GM21619 (cell line): ENCODE results near the gene GPC3.
A peak's percentile ranks its signal among the peaks of the same experiment; 100 is the strongest.

ENCODE experiments used
- ATAC-seq: cut with Tn5 transposase; IDR thresholded peaks from one replicate; pipeline ENCODE4 v1.9.1; 2021; ENCODE audit not compliant: unreplicated experiment

The GPC3 gene

DNA sequence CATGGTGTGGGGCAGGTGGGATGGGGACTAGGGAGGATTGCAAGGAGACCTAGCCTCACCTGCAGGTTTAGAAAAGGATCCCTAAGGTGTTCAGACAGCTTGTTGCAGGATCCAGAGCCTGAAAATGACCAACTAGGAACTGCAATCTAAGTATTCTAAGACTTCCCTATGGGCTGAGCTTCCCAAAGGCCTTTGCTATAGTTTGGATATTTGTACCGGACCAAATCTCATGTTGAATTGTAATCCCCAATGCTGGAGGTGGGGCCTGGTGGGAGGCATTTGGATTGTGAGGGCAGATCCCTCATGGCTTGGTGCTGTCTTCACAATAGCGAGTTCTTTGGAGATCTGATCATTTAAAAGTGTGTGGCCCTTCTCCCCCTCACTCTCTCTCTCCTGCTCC lies 52.1 kb downstream of the GPC3 start:
- no peak for ATAC-seq

DNA sequence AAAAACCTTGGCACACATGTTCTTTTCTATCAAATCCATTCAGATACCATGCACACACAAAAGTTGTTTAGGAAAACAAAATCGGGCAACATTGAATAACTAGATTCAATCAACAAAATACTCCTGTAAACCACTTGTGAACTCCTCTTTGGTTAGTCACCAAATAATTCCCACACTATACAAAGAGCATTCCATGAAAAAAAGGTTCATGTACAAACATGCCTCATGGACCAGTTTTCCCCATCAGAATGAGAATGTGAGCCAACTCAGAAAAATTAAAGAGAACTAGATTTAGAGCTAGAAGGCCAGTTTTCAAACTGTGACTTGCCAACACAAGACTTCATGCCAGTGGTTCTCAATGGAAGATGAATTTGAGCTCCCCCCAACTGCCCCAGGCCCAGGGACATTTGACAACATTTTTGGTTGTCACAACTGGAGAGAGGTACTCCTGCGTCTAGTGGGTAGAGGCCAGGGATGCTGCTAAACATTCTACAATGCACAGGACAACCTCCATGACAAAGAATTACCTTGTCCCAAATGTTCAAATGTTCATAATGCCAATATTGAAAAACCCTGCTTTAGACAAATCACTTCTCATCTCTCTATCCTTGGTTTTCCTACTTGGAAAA lies 55.4 kb downstream of the GPC3 start:
- ATAC-seq = no peak

DNA sequence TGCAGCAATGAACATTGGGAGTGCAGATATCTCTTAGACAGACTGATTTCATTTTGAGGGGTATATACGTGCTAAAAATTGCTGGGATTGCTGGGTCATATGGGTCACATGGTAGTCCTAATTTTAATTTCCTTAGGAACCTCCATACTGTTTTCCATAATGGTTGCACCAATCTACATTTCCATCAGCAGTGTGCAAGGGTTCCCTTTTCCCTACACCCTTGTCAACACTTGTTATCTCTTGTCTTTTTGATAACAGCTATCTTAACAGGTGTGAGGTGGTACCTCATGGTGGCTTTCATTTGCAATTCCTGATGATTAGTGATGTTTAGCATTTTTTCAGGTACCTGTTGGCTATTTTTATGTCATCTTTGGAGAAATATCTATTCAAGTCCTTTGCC lies 57.0 kb downstream of the GPC3 start:
- no peak for ATAC-seq

DNA sequence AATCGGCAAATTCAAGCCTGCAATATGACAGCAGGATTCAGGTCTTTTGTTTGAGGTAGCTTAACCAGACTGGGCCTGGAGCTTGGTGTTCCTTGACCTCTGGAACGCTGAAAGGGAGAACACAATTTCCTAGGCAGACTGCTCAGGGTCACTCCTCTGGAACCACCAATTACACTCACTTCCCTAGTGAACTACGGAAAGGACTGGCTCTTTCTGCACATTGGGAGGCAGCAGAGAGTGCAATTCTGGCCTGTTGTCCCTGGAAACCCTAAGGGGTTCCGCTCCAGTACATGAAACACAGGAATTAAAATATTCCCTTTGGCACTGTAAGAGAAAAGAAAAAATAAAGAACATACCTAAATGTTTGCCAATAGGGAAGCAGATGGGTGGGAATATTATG lies 58.6 kb downstream of the GPC3 start:
- no peak for ATAC-seq

DNA sequence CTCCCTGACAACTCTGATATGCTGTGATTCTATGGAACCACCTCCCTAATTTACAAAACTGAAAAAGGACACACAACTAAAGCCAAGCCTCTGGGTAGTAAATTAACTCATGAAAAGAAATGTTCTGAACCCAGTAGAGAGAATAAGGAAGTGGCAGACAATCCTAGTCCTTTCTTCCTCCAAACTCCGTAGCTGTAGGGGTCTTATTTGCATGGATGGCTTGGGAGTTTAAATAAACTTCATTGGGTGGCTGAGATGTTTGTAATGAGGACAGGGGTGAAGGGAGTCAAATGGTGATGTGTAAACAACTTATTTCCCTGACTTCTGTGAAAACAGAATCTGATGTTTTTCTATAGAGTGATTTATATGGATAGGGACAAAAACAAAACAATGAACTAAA lies 59.3 kb downstream of the GPC3 start:
- no peak for ATAC-seq

DNA sequence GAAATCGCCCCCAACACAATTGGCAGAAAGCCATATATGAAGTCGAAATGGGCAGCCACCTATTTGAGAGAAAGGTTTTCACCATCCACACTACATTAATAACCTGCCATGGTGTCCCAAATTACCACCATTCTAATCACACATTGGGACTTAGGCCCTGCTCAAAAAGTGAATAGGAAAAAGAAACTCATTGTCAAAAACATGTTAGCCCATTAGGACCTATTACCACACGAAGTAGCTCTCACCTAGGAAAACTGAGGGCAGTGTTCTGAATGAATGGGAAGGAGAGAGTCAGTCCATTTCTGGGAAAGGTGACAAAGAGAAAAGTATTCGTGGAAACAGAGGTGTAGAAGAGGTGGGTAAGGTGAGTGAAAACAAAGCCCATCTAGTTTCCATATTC lies 60.8 kb downstream of the GPC3 start:
- no peak for ATAC-seq

DNA sequence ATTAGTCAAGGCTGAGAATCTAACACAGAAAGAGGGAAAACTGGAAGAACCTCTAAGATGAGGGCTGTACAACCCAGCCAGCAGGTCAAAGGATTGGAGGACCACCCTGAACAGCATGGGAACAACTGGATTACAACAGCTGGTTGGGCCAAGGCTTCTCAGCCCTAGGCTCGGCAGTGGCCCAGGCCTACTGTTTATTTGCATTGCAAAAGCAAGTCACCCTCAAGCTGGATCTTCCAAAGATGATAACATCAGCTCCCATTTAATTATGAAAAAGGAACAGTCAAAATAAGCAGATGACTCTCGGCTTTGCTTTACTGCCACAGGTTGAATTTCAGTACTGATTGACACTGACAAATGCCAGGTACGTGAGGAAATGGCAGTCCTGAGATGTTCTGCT lies 61.8 kb downstream of the GPC3 start:
- no peak for ATAC-seq

DNA sequence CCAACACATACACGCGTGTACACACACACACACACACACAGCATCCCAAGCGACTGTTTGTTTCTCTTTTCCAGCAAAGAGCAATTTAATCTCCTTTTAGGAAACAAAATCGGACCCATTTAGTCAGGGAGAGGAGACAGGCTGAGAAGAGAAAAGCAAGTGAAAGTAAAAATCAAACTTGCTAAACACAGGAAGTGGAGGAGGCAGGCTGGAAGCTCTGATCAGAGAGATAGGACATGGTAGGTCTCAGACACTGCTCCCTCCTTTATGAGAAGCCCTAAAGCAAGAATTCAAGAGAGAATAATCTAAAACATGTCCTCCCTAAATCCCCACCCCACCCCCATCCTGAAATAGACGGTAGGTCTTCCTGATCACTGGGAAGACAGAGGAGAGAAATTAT lies 62.3 kb downstream of the GPC3 start:
- ATAC-seq = peak; percentile 75

DNA sequence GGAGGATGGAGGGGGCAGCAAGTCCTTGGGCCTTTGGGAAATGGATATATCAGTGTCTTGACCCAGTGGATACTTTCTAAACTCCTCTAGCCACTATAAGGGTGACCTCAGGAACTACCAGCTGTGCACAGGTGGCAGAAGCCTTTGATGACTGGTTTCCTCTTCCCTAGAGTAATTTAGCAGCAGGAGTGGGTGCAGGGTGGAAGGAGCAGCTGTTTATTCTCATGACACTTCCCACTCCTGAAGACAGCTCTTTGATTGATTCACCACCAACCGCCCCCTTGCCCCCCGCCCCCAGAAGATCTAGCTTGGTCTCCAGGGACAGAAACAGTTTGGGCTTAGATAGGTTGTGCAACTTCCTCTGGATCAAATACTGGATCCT lies 63.0 kb downstream of the GPC3 start:
- ATAC-seq = no peak

DNA sequence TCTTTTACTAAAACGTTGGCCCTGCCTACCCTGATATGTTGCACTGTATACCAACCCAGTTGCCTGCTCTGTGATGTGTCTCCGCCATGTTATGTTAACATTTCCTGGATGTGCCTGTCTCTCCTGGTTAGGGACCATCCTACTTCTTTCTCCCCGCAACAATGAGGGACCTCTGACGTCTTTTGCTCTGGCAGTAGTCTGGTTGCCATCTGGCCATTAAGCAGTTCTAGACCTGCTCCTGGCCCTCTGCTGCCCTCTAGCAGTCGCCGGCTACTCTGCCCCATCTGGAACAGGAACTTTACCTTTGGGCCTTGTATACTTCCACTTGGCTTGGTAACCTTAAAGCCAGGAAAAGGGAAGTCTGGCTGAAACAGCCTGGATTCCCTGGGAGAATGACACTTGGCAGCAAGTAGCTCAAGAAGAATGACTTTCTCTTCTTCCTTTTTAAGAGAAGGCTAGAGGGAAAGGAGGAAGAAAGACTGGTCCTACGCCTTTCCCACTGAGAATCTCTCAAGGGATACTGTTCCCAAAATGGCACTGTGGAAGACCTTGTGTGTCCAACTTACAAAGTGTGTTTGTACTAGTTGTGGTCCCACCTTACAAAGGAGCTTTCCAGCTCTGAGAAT lies 63.5 kb downstream of the GPC3 start:
- no peak for ATAC-seq

DNA sequence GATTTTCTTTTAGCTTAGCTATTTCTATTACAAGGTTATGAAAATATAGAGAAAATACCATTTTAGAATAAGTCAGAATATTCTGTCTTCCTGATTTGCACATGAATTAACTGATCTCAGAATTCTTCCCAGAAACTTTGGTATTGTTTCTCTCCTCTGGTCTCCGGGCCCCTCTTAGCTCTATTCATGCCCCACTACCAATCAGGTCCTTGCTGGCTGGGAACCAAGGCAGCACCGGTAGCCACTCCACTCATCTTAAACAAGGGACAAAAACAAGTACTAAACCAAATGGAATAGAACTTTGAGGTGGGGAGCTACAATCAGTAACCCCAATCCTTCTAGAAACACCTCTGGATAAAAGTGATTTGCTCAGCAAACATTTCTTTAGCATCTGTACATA lies 64.3 kb downstream of the GPC3 start:
- no peak for ATAC-seq

DNA sequence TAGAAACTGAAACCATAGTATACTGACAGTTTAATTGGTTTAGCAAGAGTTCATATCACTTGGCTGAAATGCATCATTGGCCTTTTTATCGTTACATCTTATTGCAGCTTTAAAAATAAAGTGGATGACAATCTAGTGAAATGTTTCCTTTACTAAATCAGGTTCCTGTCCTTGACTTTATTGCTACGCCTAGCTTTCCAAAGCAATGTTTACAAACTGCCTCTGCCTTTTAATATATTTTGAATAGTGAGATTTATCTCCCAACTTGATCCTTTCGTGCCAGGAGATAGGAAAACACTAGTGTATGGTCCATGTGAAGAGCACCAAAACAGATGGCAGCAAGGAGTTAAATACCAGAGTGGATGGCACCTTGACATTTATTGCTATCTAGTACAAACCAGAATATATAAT lies 67.0 kb downstream of the GPC3 start:
- no peak for ATAC-seq

DNA sequence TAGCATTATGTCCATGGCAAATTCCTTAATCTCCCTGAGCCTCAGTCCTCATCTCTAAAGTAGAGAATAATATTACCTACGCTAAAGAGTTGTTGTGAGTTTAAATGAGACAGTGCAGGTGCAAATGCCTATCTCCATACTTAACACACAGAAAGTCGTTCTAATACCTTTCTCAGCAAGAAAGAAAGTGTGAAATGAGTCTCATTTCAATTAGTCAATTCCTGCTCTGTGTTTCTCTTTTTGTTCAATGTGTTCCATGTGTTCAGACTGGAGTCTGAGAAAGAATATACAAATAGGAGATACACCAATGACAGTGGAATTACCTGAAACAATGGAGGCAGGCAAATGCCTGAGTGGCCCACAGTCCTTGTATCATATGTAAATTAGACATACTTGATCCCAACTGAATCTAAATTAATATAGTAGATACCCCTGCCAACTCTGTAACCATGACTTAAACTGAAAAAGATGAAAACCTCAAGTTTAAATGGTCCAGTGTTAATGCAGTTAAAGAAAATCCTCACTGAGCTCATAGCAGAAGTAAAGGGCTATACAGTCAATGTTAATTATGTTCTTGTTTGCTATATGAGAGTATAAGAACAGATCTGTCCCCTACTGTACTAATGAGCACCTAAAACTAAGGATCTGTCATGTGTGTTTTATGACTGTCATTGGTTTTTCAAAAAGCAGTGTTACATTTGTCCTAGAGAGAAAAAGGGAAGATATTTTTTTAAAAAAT lies 68.2 kb downstream of the GPC3 start:
- no peak for ATAC-seq

DNA sequence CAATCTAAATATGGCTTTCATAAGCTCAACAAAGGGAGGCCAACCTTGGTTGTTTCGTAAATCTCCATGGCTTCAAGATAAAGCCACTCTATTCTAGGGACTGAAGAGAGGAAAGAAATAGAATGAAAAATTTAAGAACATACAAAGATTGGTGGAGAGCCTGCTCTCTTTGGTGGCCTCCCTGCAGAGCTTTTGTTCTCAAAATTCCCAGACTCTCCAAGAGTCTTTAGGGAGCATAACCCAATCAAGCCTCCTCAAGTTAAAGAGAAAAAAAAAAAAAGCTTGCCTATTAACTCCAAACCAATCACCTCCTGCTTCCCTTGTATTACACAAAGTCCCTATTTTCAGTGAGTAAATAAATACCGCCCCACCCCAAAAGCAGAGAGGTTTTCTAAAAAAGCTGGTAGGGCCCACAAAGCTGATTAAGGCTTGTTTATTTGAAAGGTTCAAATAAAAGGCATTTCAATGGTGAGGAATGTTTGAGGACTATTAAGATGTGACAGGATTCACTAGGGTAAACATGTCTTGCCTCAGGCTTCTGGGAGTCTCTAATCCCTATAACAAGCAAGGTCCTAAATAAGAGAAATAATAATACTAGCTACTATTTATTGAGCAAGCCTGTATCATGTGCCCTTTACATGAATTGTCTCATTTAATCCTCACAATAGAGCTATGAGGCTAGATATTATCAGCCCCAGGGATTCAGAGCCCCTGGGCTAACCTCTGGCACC lies 71.6 kb downstream of the GPC3 start:
- no peak for ATAC-seq

DNA sequence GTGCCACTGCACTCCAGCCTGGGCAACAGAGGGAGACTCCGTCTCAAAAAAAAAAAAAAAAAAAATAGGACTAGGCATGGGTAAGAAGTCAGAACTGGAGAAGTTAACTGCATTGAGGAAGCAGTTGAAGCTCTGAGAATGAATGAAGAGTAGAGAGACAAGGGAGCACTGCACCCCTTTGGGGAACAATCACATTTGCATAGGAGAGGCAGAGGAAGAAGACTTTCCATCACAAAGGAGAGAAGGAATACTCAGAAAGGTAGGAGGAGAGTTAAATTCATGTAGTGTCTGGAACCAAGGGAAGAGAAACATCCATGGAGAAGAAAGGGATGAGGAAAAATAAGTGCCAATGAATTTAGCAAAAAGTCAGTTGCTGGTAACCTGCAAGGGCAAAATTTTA lies 72.4 kb downstream of the GPC3 start:
- ATAC-seq = no peak

DNA sequence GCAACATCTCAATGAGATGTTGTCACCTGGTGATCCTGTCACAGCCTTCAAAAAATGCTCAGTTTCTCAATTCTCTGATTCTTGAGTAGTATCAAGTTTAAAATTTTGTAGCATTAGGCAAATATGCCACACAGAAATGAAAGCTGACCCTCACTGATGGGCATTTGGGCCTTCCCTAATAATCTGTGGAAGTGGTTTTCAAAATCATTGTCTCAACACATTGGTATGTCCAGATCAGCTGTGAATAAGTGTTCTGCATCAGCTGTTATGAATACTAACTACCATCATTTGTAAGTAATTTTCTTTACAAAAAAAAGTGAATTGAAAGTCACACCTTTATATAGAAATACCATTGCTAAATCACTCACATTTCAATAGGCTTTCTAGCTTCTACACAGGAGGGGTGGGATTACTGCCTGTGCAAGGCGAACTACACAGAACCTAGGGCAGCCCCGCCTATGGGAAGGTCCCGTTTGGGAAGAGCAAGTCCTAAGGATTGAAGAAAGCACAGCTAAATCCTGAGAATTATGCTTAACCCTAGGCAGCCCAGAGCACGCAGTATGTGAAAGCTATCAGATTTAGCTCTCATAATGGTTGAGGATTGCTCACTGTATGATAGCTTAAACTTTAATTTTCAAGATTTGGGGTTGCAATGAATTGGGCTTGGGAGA lies 73.4 kb downstream of the GPC3 start:
- no peak for ATAC-seq

DNA sequence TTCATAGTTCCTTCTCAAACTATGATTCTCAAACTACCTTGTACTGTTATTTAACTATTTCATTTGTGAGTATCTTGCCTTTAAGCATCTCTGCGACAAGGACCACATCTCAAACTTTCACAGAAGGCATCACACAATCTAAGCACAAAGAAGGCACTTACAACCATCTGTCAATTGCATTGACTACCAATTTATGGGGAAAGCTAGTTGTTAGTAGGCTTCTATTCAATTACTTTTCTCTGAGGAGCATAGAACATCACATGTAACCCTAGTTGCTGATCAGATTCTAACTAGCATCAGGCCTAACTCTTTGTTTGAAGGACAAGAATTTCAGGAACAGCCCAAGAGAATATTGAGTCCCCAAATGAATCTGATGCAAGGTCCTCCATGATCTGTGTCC lies 74.9 kb downstream of the GPC3 start:
- no peak for ATAC-seq

DNA sequence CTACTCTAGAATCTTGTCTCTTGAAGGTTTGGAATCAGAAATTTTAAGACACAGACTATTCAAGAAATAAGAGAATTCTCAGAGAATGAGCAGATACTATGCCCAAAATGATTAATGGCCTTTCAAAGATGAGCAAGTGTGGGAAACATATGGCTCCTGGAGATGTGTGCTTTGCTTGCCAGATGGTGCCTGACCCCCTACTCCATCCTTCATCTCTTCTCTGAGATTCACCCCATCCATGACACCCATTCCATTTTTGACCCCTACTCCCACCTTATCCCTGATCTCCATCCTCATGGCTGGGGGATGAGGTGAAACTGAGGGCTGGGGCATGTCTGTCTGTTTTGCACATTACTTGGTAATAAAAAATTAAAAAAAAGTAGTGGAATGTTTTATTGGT lies 75.5 kb downstream of the GPC3 start:
- ATAC-seq = no peak

DNA sequence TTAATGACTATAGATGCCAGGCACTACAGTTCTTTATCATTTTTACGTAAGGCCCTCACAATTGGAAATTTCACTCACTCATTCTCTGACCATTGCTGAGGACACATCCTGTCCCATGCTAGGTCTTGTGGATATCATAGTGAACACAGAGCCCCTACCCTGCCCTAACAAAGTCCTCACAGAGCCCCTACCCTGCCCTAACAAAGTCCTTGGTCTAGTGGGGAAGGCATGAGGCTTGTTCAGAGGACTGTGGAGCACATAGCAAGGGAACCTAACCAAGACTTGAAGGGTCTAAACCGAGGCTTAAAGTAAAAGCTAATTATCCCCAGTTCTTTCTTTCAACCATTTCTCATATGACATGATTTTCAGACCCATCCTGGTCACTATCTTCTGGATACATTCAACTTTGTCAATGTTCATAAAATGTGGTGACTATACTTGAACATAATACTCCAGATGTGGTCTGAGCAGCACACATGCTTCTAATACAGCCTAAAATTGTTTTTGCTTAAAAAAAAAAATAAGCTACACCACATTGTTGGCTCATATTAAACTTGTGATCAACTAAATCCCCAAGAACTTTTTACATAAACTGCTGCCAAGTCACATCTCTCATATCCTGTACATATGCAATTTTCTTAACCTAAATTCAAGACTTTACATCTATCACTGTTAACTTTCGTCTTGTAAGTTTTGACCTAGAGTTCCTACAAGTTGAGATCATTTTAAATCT lies 77.0 kb downstream of the GPC3 start:
- no peak for ATAC-seq

DNA sequence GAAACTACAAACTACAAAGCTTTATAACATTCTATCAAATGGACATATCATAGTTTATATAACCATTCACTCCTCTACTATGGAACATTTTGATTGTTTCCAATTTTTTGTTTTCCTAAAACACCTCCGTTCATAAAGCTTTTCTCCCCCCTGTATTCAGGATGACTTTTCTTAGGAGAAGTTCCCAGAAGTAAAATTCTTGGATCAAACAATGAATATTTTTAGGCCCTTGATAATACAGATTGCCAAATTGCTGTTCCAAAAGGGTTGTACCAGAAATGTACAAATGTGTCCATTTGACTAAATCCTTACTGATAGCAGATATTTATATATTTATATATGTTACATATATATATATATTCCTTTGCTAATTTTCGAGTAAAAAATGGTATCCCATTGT lies 77.8 kb downstream of the GPC3 start:
- no peak for ATAC-seq

DNA sequence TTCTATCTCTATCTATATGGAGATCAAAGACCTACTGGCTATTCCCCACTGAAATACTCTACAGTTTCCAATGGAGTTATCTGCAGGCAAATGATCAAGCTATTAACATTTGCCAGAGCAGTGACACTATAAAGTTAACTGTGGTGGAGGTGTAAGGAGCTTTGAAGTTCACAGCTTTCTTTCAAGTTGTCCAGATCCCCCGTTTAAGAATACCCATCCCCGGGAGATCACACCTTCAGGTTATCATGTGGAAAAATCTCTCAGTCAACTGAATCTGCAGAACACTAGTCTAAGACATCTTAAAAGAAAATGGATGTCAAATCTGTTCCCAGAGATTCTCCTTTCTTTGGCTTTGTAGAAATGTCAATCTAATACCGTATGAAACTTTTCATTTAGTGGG lies 80.1 kb downstream of the GPC3 start:
- no peak for ATAC-seq
